HepG2 (cell line): ENCODE results near the gene STOML2. TPM values are rescaled to one million over a fixed set of nuclear protein-coding genes. Genes with fewer than 3 reads are reported as not detected.

ENCODE experiments used
- BCLAF1 ChIP-seq: fragments of 450-650 bp; IDR thresholded peaks from 2 replicates; pipeline ENCODE4 v1.6.1; 2017; ENCODE audit warnings: mild to moderate bottlenecking
- CREM ChIP-seq, 2 experiments: sonication (generic) in 1 of 2; formaldehyde crosslinking in 1 of 2; IDR thresholded peaks; 2 replicates each; pipeline versions ENCODE4 v1.4.0 to v1.6.1; 2016 to 2020; ENCODE audit warnings: antibody characterized with exemption in 1 of 2, mild to moderate bottlenecking in 1 of 2, missing genetic modification reagents in 1 of 2
- HCFC1 ChIP-seq: fragments of 150-350 bp; IDR thresholded peaks from 2 replicates; pipeline ENCODE4 v1.6.1; 2014; ENCODE audit warnings: low read depth, low read length
- MLXIP ChIP-seq: sonication (generic); formaldehyde crosslinking; IDR thresholded peaks from 2 replicates; pipeline ENCODE4 v1.9.0; 2021; ENCODE audit warnings: missing genetic modification reagents, borderline replicate concordance
- NR0B2 ChIP-seq: sonication (generic); formaldehyde crosslinking; IDR thresholded peaks from 2 replicates; pipeline ENCODE4 v1.4.0; 2020; ENCODE audit warnings: mild to moderate bottlenecking, missing genetic modification reagents
- SOX13 ChIP-seq, 3 experiments: fragments of 450-650 bp in 1 of 3; sonication (generic) in 1 of 3; formaldehyde crosslinking in 1 of 3; IDR thresholded peaks in 2 of 3; conservative IDR thresholded peaks in 1 of 3; 2 replicates each; pipeline versions ENCODE4 v1.5.0 to v1.6.1; 2016 to 2020; ENCODE audit warnings: antibody characterized with exemption in 1 of 3, mild to moderate bottlenecking in 1 of 3, missing compliant biosample characterization in 1 of 3, missing genetic modification reagents in 1 of 3, moderate library complexity in 1 of 3
- ZNF124 ChIP-seq: sonication (generic); formaldehyde crosslinking; IDR thresholded peaks from 2 replicates; pipeline ENCODE4 v1.4.0; 2020; ENCODE audit warnings: missing genetic modification reagents
- ZNF207 ChIP-seq: fragments of 450-650 bp; IDR thresholded peaks from 2 replicates; pipeline ENCODE4 v1.6.1; 2016; ENCODE audit warnings: antibody characterized with exemption, borderline replicate concordance
- ZNF333 ChIP-seq: sonication (generic); formaldehyde crosslinking; IDR thresholded peaks from 2 replicates; pipeline ENCODE4 v1.4.0; 2020; ENCODE audit warnings: mild to moderate bottlenecking, missing genetic modification reagents, borderline replicate concordance
- ZNF605 ChIP-seq: sonication (generic); formaldehyde crosslinking; IDR thresholded peaks from 2 replicates; pipeline ENCODE4 v1.8.0; 2022; ENCODE audit warnings: mild to moderate bottlenecking, missing genetic modification reagents
- ZNF660 ChIP-seq: sonication (generic); formaldehyde crosslinking; IDR thresholded peaks from 2 replicates; pipeline ENCODE4 v1.5.1; 2020; ENCODE audit warnings: mild to moderate bottlenecking, low read depth, missing genetic modification reagents, borderline replicate concordance
- ZNF710 ChIP-seq: sonication (generic); formaldehyde crosslinking; IDR thresholded peaks from 2 replicates; pipeline ENCODE4 v1.5.0; 2020; ENCODE audit warnings: mild to moderate bottlenecking, missing genetic modification reagents, borderline replicate concordance
- ZNF83 ChIP-seq: sonication (generic); formaldehyde crosslinking; IDR thresholded peaks from 2 replicates; pipeline ENCODE4 v1.4.0; 2020; ENCODE audit warnings: missing genetic modification reagents, mild to moderate bottlenecking, borderline replicate concordance
- polyA plus RNA-seq, 8 experiments: library from polyadenylated mRNA; depleted of rRNA in 3 of 8; stranded (reverse) in 7 of 8; unstranded in 1 of 8; fragments of >200 nt; fragmentation: Illumina TruSeq in 4 of 8; extraction: Trizol in 4 of 8; gene quantifications; 2 replicates each; pipeline versions ENCODE4 v1.2.1 to v1.2.3, GENCODE V29; 2011 to 2016; ENCODE audit warnings: low read depth in 4 of 8, missing spikeins in 1 of 8, mixed read lengths in 1 of 8; ENCODE audit not compliant: insufficient read depth in 1 of 8
- total RNA-seq, 5 experiments: library from RNA; depleted of rRNA; stranded (reverse); fragments of >200 nt; fragmentation: Illumina TruSeq; extraction: Trizol; gene quantifications; 2 replicates each; pipeline ENCODE4 v1.2.3, GENCODE V29; 2016; ENCODE audit warnings: low read depth in 1 of 5

Gene STOML2
- total and polyA plus RNA-seq, 2 of the 13 experiments (the other 11 are each of a cell fraction or from before 2014, with no cell fraction given) = 245 to 250 TPM

GRCh38 chr9:35072461-35073278 lies 30.3 kb downstream of the STOML2 start, which contains the start of gene VCP (continued):
- TF ChIP-seq ZNF83 (CRISPR knock-in tag) = no peak
- no peak; the same call in 1 of the 2 replicates for TF ChIP-seq ZNF124
- TF ChIP-seq NR0B2 = peak; percentile 45; the same call in 1 of the 2 replicates
- TF ChIP-seq CREM (IDR thresholded peaks at IDR 0.05) = peak; percentile 95
- TF ChIP-seq CREM (CRISPR knock-in tag; IDR thresholded peaks at IDR 0.05) = peak; percentile 40; the same call in 1 of the 2 replicates
- peak; percentile 35; the same call in 1 of the 2 replicates for TF ChIP-seq ZNF605
- no peak for TF ChIP-seq SOX13 (IDR thresholded peaks at IDR 0.05)
- no peak for TF ChIP-seq SOX13 (CRISPR knock-in tag; conservative IDR thresholded peaks at IDR 0.05 in 1 of 2, IDR thresholded peaks at IDR 0.05 in 1 of 2)
- no peak for TF ChIP-seq ZNF207
- TF ChIP-seq MLXIP (CRISPR knock-in tag) = no peak
- TF ChIP-seq BCLAF1 = no peak
- no peak for TF ChIP-seq ZNF660 (CRISPR knock-in tag)
- peak; percentile 3; the same call in 1 of the 2 replicates for TF ChIP-seq ZNF710 (CRISPR knock-in tag)
- no peak; the same call in 1 of the 2 replicates for TF ChIP-seq HCFC1
- TF ChIP-seq ZNF333 = no peak; the same call in 1 of the 2 replicates
